Measurements from ENCODE around the gene FSD1L.

DNA sequence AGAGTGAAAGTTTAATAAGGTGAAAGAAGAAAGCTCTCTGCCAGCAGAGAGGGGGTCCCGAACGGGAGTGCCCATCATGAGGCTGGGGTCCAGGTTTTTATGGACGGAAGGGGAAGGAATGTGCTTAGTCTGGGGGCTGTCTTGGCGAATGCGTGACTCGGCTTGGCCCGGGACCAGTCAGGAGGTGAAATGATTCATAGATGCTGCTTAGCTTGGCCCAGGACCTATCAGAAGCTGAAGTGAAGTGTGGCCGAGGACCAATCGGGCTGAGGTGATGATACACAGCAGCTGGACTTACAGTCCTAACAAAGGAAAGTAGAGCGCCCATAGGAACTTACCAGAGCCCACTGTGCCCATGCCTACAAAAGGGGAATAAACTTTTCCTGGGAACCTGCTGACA lies 106.2 kb downstream of the FSD1L start:
- TF ChIP-seq CTCF (IDR thresholded peaks at IDR 0.05) (no peak), POLR2A (IDR thresholded peaks at IDR 0.05) (no peak)
